ENCODE results near the gene SLC25A28.

The SLC25A28 gene

GRCh38 chr10:99619851-99620710 lies at the start of gene SLC25A28:
TSS of gene SLC25A28 (minus strand) at chr10:99620439. CDS start at chr10:99620335, 104 bp downstream.
- DNase-seq (ENCODE audit: low read depth) = peak; percentile 89

GRCh38 chr10:99667108-99667751 lies 47.0 kb upstream of the SLC25A28 start:
- no peak for DNase-seq (ENCODE audit: low read depth)

- no peak for DNase-seq (ENCODE audit: low read depth)
Measured at GRCh38 chr10:99665304-99665703, 45.1 kb upstream of the SLC25A28 start.

DNA sequence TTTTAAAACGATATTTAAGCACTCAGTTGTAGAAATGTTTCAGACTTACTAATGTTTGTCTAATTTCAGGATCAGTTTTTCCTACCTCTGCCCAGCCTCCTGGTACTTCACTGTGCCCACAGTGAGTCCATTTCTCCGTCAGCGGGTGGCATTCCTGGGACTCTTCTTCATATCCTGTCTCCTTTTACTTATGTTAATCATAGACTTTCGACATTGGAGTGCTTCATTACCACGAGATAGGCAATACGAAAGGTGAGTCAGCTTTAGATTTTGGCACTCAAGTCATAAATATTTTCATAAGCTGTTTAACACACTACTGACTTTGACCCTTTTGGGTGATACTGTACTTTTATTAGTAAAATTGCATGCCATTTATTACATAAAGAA lies 41.1 kb upstream of the SLC25A28 start:
- DNase-seq (ENCODE audit: low read depth) = no peak

- no peak for DNase-seq (ENCODE audit: low read depth)
Measured at GRCh38 chr10:99660662-99661376, 40.6 kb upstream of the SLC25A28 start.

DNA sequence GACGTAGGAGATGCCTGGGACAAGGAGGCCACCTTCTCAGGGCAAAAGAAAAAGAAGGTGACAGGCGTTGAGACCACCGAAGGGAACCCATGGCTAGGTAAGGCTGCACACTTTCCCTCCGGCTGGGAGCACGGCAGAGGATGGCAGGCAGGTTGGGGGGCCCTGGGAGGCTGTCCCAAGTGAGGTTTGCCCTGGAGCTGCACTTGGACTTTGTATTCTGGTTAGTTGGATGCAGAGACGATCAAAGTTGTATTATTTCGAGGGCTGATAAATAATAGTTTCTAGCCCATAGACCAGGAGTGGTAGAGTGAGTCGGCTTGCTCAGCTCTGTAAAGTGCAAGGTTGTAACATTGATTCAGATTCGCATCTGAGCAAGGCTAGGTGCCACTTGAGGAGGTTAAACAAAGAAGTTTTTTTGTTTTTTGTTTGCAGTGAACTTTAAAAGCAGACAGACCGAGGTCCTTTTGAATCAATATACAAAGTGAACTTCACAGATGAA lies 39.7 kb upstream of the SLC25A28 start:
- DNase-seq (ENCODE audit: low read depth) = no peak

DNA sequence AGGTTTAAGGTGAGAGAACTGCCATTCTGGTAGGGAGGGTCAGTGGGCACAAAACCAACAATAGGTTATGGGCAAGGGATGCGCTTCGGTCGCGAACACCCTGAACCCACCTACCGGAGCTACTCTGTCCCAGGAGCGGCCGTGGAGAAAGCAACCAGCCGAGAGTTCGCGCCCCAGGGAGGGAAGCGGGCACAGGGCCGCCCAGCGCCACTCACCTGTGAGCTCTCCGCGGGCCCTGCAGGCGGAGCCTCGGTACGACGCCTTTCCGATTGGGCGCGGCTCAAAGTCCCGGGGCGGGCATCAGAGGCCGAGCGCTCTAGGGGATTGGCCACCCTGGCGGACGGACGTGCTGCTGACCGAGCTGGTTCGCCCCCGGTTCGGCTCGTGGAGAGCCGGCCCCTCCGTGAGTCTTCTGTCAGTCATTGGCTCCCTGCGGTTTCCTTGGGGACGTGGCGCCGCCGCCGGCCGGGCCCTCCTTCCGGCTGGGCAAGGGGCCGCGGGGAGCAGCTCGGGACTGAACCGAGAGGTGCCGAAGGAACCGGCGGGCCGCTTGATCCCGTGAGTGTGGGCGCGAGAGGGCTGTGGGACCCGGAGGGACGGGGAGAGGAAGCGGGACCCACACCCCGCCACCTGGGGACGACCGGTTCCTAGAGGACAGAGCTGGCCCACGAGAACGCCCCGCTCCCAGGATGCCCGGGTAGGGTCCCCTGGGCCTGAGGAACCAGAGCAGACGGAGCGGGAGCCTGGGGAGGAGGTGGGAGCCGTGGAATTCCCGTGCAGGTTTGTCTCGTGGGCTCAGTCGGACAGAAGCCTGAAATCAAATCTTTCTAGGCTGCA lies 39.0 kb upstream of the SLC25A28 start, which contains the start of gene ENTPD7:
Gene ENTPD7, plus strand, starts transcription at position 479 of the 837 bp plus-strand sequence. CDS start 448 bp downstream, outside the sequence.
- DNase-seq (ENCODE audit: low read depth) = peak; percentile 89

DNA sequence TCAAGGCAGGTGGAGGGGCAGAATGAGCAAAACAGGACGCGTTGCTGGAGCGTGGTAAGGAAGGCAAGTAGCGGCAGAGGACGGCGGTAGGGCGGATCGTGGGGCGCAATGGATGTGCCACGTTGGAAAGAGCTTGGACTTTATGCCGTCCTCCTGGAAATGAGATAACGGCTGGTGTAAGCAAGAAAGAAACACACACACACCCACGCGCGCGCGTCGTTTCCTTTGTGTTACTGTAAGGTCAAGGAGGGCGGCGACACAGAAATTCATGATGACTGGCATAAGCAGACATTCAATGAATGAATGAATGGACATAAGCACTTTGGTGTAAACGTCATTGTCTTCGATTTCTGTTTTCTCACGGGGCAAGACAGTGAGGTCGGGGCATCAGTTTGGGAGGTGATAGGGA lies 38.4 kb upstream of the SLC25A28 start:
- peak; percentile 43 for DNase-seq (ENCODE audit: low read depth)

DNA sequence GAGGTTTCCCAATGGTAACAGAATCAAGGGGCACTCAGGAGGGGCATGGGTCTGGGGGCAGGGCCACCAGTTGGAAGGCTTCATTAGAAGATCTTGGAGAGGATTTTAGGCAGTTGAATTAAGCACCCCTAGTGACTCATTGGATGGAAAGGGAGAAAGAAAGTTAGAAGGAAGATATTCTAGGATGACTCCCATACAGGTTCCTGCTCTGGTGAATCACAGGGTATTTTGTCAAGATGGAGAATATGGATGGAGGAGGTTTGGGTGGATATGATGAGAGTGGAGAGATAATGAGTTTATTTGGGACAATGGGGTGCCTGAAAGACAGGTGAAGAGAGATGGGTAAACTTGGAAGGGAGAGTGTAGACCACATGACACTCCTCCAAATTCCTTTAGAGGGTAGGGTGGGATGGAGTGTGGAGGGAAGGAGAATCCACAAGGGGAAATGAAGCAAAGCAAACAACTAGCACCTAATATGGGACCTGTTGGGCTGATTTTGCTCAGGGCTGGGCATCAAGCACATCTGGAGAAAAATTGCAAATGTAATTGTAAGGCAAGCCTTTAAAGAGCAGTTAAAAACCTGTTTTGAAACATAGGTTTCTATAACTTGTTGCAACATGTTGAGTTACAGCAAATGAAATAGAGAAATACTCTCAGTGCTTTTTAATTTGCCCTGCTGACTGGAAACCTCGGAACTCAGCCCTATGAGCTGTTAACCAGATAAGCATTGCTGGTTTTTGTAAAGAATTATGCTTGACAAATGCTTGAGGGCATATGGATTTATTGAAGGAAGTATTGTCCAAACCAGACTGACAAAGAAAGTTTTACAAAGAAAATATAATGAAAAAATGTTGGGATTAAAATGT lies 36.2 kb upstream of the SLC25A28 start:
- DNase-seq (ENCODE audit: low read depth) = no peak

GRCh38 chr10:99654390-99655175 lies 34.3 kb upstream of the SLC25A28 start:
- DNase-seq (ENCODE audit: low read depth) = no peak

DNA sequence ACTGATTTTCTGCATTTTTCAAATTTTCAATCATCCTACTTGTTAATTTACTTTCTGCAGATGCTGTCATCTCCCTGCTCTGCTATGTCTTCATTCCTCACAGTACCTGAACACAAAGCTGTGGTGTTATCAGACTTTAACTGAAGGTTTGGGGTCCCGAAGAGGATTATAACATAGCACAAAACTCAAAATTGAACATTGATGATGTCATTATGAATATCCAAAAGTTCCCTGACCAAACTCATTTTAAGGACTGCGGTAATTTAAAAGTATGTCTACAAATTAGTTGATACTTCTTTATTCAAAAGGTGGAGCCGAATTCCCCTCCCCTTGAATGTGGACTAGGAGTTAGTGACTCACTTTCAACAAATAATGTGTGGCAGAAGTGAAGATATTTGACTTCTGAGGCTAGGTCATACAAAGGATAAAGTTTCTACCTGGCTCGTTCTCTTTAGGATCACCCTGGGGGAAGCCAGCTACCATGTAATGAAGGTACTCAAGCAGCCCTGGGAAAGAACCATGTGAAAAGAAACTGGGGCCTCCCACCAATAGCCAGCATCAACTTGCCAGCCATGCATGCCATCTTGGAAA lies 32.7 kb upstream of the SLC25A28 start:
- no peak for DNase-seq (ENCODE audit: low read depth)

DNA sequence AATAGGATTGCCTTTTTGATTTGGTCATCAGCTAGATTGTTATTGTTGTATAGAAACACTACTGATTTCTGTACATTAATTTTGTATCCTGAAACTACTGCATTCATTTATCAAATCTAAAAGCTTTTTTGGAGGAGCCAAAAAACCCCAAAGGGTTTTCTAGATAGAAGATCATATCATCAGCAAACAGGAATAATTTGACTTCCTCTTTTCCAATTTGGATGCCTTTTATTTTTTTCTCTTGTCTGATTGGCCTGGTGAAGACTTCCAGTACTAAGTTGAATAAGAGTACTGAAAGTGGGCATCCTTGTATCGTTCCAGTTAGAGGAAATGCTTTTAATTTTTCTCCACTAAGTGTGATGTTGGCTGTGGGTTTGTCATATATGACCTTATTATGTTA lies 28.5 kb upstream of the SLC25A28 start:
- no peak for DNase-seq (ENCODE audit: low read depth)

DNA sequence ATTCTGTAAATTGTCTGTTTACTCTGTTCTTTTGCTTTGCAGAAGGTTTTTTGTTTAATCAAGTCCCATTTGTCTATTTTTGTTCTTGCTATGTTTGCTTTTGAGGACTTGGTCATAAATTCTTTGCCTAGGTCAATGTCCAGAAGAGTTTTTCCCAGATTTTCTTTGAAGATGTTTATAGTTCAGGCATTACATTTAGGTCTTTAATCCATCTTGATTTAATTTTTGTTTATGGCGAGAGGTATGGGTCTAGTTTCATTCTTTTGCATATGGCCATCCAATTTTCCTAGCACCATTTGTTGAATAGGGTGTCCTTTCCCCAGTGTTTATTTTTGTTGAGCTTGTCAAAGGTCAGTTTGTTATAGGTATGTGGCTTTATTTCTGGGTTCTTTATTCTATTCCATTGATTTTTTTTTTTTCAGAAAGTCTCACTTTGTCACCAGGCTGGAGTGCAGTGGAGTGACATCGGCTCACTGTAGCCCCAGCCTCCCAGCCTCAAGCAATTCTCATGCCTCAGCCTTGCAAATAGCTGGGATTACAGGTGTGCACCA lies 27.4 kb upstream of the SLC25A28 start:
- no peak for DNase-seq (ENCODE audit: low read depth)

GRCh38 chr10:99633832-99634231 lies 13.6 kb upstream of the SLC25A28 start:
- no peak for DNase-seq (ENCODE audit: low read depth)

GRCh38 chr10:99631496-99631895 lies 11.3 kb upstream of the SLC25A28 start:
- DNase-seq (ENCODE audit: low read depth) = no peak

DNA sequence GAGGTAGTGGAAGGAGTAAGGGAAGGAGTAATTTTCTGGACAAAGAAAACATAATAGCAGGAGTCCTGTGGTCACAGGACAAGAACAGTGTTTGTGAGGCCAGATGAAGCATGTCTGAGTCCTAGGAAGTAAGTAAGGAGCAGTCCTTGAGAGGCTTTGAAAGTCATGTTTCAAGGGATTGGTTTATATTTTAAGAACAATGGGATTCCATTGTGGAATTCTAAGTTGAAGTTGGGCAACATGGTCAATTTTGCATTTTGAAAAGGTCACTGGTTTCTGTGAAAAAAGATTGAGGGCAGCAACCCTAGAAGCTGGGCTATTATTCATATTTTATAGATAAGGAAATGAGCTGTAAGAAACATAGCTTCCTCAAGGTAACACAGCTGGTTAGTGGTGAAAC lies 10.8 kb upstream of the SLC25A28 start:
- no peak for DNase-seq (ENCODE audit: low read depth)

DNA sequence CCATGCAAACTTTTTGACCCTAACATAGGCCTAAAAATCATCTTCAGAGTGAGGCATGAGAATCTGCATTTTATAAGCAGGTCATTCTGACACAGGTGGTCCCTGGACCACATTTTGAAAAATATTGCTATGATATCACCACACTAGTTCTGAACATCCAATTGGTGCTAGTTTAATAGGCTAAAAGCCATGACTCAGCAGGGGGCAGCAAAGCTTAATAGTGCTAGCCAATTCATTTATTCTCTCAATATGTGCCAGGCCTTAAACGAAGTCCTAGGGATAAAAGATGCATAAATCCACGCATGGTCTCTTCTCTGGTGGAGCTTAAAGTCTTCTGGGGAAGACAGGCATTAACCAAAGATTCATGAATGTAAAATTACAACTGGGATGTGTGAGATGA lies 10.2 kb upstream of the SLC25A28 start:
- DNase-seq (ENCODE audit: low read depth) = no peak

DNA sequence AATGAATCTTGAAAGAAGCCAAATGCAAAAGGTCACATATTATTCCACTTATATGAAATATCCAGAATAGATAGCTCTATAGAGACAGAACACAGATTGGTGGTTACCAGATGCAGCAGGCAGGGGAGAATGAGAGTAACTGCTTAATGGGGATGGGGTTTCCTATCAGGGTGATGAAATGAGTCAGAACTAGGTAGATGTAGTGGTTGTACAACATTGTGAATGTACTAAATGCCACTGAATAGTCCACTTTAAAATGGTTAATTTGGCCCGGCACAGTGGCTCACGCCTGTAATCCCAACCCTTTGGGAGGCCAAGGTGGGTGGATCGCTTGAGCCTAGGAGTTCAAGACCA lies 9.4 kb upstream of the SLC25A28 start:
- no peak for DNase-seq (ENCODE audit: low read depth)
